Activated CD4-positive, alpha-beta T cell treated with anti-CD3 and anti-CD28 coated beads, Interleukin-2, Interleukin-6, amounts not matched to agents 100 ng/mL and 50 ng/mL, durations not matched to agents 16 hours and 8 hours (primary cell): ENCODE data around the gene COCH.

Experiments used
- DNase-seq: peaks from one replicate; pipeline ENCODE4 v3.0.0-alpha.2; 2020

Gene COCH

GRCh38 chr14:30874120-30874998, at the start of gene COCH:
TSS of gene COCH (plus strand) at chr14:30874559. CDS start at chr14:30874939, 380 bp downstream.
- DNase-seq, result peak; percentile 18

- no peak for DNase-seq
Observed at GRCh38 chr14:30826070-30826469, 48.3 kb upstream of the COCH start.

GRCh38 chr14:30829853-30830252, 44.5 kb upstream of the COCH start:
- no peak for DNase-seq

GRCh38 chr14:30834353-30834752, 40.0 kb upstream of the COCH start:
- DNase-seq, result no peak

- no peak for DNase-seq
Observed at GRCh38 chr14:30838351-30838750, 36.0 kb upstream of the COCH start.

- DNase-seq, result no peak
Observed at GRCh38 chr14:30840086-30840779, 34.1 kb upstream of the COCH start.

- no peak for DNase-seq
Observed at GRCh38 chr14:30842431-30842830, 31.9 kb upstream of the COCH start.

GRCh38 chr14:30848449-30849240, 25.7 kb upstream of the COCH start:
- no peak for DNase-seq

GRCh38 chr14:30849354-30849753, 25.0 kb upstream of the COCH start:
- no peak for DNase-seq

- no peak for DNase-seq
Observed at GRCh38 chr14:30849983-30850382, 24.4 kb upstream of the COCH start.

- DNase-seq, result no peak
Observed at GRCh38 chr14:30853946-30854345, 20.4 kb upstream of the COCH start.

GRCh38 chr14:30854492-30854891, 19.9 kb upstream of the COCH start:
- peak; percentile 53 for DNase-seq

GRCh38 chr14:30855345-30856037, 18.9 kb upstream of the COCH start:
- no peak for DNase-seq

- no peak for DNase-seq
Observed at GRCh38 chr14:30861200-30861599, 13.2 kb upstream of the COCH start.

- no peak for DNase-seq
Observed at GRCh38 chr14:30864934-30865333, 9.4 kb upstream of the COCH start.

- DNase-seq, result no peak
Observed at GRCh38 chr14:30868736-30869135, 5.6 kb upstream of the COCH start.

- no peak for DNase-seq
Observed at GRCh38 chr14:30869551-30870155, 4.7 kb upstream of the COCH start.

GRCh38 chr14:30872602-30873001, 1.8 kb upstream of the COCH start:
- DNase-seq, result no peak

GRCh38 chr14:30873308-30874119, 845 bp upstream of the COCH start:
- no peak for DNase-seq

- DNase-seq, result no peak
Observed at GRCh38 chr14:30874999-30875787, 834 bp downstream of the COCH start.

- DNase-seq, result no peak
Observed at GRCh38 chr14:30875788-30876053, 1.4 kb downstream of the COCH start.
